Measurements from ENCODE around the gene CAPN14. TPM values are rescaled to one million over a fixed set of nuclear protein-coding genes. Genes with fewer than 3 reads are reported as not detected.

CAPN14 gene
- total RNA-seq, 2 experiments from 2014 or later = 0.20 to 0.30 TPM

DNA sequence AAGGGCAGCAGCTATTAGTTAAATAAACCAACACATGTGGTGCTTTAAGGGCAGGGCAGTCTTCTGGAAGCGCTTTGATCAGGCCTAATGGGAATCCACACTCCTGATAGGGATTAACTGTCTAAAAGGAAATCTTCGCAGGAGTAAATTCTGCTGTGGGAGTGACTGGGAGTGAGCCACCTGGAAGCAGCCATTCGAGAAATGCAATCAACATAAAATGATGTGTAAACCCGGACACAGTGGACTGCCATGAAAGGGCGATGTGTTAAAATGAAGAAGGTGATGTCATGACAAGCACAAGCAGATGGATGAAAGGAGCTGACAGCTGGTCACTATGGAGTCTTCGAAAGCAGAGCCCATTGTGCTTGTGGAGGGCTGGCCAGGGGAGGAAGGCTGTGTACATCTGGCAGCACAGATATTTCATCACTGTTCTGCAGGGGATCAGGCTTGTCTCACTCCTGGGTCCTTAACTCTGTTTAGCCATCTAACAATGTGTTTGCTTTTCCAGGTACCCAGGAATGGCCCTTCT is 54.2 kb downstream of the CAPN14 start:
- Mint-ChIP-seq H3K4me3 (no peak overlapping the region), H3K4me1 (ENCODE audit: low read depth) (peaks cover 4% of the 10 kb centered on the region), H3K27ac (no peak overlapping the region), H3K36me3 (ENCODE audit: low read depth) (no peaks in the 10 kb centered on the region), H3K27me3 (no peaks in the 10 kb centered on the region), H3K9me3 (no peaks in the 10 kb centered on the region)
- Histone ChIP-seq H3K27ac (ENCODE audit: low read depth in 1 of 2, low read length in 2 of 2) (no peak overlapping the region), H3K36me3 (ENCODE audit: insufficient read depth, low read length) (no peaks in the 10 kb centered on the region), H3K27me3 (ENCODE audit: control insufficient read depth in 1 of 2, insufficient read depth in 2 of 2, low read length in 2 of 2) (peaks cover 0 to 6% of the 10 kb centered on the region in 2 experiments), H3K4me1 (ENCODE audit: insufficient read depth, low read length) (no peaks in the 10 kb centered on the region), H3K9me3 (ENCODE audit: control insufficient read depth in 1 of 2, insufficient read depth in 1 of 2, low read length in 2 of 2) (no peaks in the 10 kb centered on the region), H3K4me3 (ENCODE audit: low read length) (no peak overlapping the region)
- ATAC-seq (ENCODE audit: poor library complexity) (no peak), DNase-seq (no peak)
- intact Hi-C loops (cut with DNase I, micrococcal nuclease) = no loop called here
- POLR2A ChIA-PET = no interaction called here
- CTCF ChIA-PET = no interaction called here
- TF ChIP-seq, protein P1, sequence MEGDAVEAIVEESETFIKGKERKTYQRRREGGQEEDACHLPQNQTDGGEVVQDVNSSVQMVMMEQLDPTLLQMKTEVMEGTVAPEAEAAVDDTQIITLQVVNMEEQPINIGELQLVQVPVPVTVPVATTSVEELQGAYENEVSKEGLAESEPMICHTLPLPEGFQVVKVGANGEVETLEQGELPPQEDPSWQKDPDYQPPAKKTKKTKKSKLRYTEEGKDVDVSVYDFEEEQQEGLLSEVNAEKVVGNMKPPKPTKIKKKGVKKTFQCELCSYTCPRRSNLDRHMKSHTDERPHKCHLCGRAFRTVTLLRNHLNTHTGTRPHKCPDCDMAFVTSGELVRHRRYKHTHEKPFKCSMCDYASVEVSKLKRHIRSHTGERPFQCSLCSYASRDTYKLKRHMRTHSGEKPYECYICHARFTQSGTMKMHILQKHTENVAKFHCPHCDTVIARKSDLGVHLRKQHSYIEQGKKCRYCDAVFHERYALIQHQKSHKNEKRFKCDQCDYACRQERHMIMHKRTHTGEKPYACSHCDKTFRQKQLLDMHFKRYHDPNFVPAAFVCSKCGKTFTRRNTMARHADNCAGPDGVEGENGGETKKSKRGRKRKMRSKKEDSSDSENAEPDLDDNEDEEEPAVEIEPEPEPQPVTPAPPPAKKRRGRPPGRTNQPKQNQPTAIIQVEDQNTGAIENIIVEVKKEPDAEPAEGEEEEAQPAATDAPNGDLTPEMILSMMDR (IDR thresholded peaks at IDR 0.05) = no peak

DNA sequence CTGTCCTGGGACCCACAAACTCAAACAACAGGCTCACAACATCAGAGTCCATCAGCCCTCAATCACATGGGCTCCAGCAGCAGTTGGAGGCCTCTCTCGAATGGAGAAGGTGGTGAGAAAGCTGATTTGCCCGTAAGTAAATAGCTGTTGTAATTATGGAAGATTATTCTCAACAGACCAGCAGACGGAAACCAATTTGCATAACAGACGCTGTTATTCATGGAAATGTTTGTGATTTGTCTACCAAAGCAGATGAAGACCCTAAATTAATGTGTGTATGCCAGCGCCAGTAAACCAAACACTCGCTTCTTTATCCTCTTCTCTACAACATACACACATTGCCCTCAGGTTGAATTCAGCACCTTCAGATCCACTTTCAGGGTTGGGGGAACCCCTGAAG is 55.7 kb downstream of the CAPN14 start:
- Mint-ChIP-seq H3K27ac (no peak overlapping the region), H3K27me3 (no peaks in the 10 kb centered on the region), H3K4me3 (no peak overlapping the region), H3K36me3 (ENCODE audit: low read depth) (no peaks in the 10 kb centered on the region), H3K9me3 (no peaks in the 10 kb centered on the region), H3K4me1 (ENCODE audit: low read depth) (peaks cover 4% of the 10 kb centered on the region)
- TF ChIP-seq, protein P1 (IDR thresholded peaks at IDR 0.05) = no peak
- ChIA-PET POLR2A (no interaction called here), CTCF (no interaction called here)
- Histone ChIP-seq H3K4me3 (ENCODE audit: low read length) (no peak overlapping the region), H3K36me3 (ENCODE audit: insufficient read depth, low read length) (no peaks in the 10 kb centered on the region), H3K4me1 (ENCODE audit: insufficient read depth, low read length) (no peaks in the 10 kb centered on the region), H3K9me3 (ENCODE audit: control insufficient read depth in 1 of 2, insufficient read depth in 1 of 2, low read length in 2 of 2) (no peaks in the 10 kb centered on the region), H3K27me3 (ENCODE audit: control insufficient read depth in 1 of 2, insufficient read depth in 2 of 2, low read length in 2 of 2) (peaks cover 0 to 6% of the 10 kb centered on the region in 2 experiments), H3K27ac (ENCODE audit: low read depth in 1 of 2, low read length in 2 of 2) (no peak overlapping the region)
- DNase-seq (no peak), ATAC-seq (ENCODE audit: poor library complexity) (no peak)
- intact Hi-C loops (cut with DNase I, micrococcal nuclease) = no loop called here

DNA sequence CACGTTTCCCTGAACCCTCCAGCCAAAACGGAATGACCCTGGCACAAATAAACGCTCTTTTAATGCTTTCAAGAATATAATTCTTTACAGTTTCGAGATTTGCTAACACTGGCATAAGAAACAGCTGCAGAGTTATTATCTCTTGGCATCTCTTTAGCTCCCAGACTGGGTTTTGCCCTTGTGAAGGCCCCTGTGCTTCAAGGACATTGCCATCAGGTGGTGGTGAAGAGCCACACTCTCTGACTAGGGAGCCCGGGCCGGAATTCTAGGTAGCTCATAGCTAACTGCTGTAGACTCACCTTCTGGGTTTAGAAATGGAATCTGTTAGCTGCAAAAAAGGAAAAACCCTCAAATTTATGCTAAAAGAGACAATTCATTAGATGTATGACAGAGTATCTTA is 65.8 kb downstream of the CAPN14 start:
- Histone ChIP-seq H3K4me1 (ENCODE audit: insufficient read depth, low read length) (no peaks in the 10 kb centered on the region), H3K4me3 (ENCODE audit: low read length) (no peak overlapping the region), H3K36me3 (ENCODE audit: insufficient read depth, low read length) (no peaks in the 10 kb centered on the region), H3K9me3 (ENCODE audit: control insufficient read depth in 1 of 2, insufficient read depth in 1 of 2, low read length in 2 of 2) (no peaks in the 10 kb centered on the region), H3K27ac (ENCODE audit: low read depth in 1 of 2, low read length in 2 of 2) (no peak overlapping the region), H3K27me3 (ENCODE audit: control insufficient read depth in 1 of 2, insufficient read depth in 2 of 2, low read length in 2 of 2) (no peaks in the 10 kb centered on the region)
- Mint-ChIP-seq H3K27ac (no peak overlapping the region), H3K9me3 (no peaks in the 10 kb centered on the region), H3K36me3 (ENCODE audit: low read depth) (no peaks in the 10 kb centered on the region), H3K4me3 (no peak overlapping the region), H3K4me1 (ENCODE audit: low read depth) (no peaks in the 10 kb centered on the region), H3K27me3 (peaks cover 7% of the 10 kb centered on the region)
- TF ChIP-seq, protein P1 (IDR thresholded peaks at IDR 0.05) = no peak
- ATAC-seq (ENCODE audit: poor library complexity) = no peak
- DNase-seq = no peak
- CTCF ChIA-PET = no interaction called here
- intact Hi-C loops (cut with DNase I, micrococcal nuclease) = no loop called here
- POLR2A ChIA-PET = no interaction called here
